SK-N-SH (cell line): ENCODE results near the gene SLIT1. TPM values are rescaled to one million over a fixed set of nuclear protein-coding genes. Genes with fewer than 3 reads are reported as not detected.

ENCODE experiments used
- CTCF ChIA-PET: fragments of 300-600, 350-600 bp; formaldehyde crosslinking; extraction: SDS; loops from one replicate; lab custom pipeline; 2021; lab: Yijun Ruan, JAX
- POLR2A ChIA-PET: fragments of 350-600 bp; sonication (Branson Sonifier 250); formaldehyde crosslinking; extraction: SDS; loops from one replicate; lab custom pipeline; 2020; ENCODE audit warnings: antibody characterized with exemption, inconsistent platforms; lab: Yijun Ruan, JAX
- DNase-seq: peaks from one replicate; pipeline ENCODE4 v3.0.0; 2012
- H2AFZ ChIP-seq: fragments of 200-600 bp; sonication (generic); 2 replicates; pipeline ENCODE4 v1.8.1; 2016; ENCODE audit warnings: antibody characterized with exemption, mild to moderate bottlenecking, low read depth
- H3F3A ChIP-seq: fragments of 200-600 bp; sonication (generic); replicated peaks from 2 replicates; pipeline ENCODE3; 2016; ENCODE audit warnings: antibody characterized with exemption, mild to moderate bottlenecking; ENCODE audit not compliant: insufficient read depth
- H3K27ac ChIP-seq, 2 experiments: fragments of 200-500 bp in 1 of 2; fragments of 200-600 bp in 1 of 2; sonication (Bioruptor generic) in 1 of 2; sonication (generic), shearing (Covaris generic) in 1 of 2; 2 replicates each; pipeline versions ENCODE4 v1.5.1 to v1.6.1; 2014 to 2016; ENCODE audit warnings: low read depth in 2 of 2, inconsistent platforms in 1 of 2, low read length in 1 of 2, mild to moderate bottlenecking in 1 of 2, mixed read lengths in 1 of 2
- H3K27me3 ChIP-seq: fragments of 200-600 bp; sonication (generic), shearing (Covaris generic); 2 replicates; pipeline ENCODE4 v1.6.1; 2016; ENCODE audit warnings: mixed run types; ENCODE audit not compliant: insufficient read depth
- H3K36me3 ChIP-seq, 2 experiments: fragments of 200-500 bp in 1 of 2; fragments of 200-600 bp in 1 of 2; sonication (Bioruptor generic) in 1 of 2; sonication (generic) in 1 of 2; replicated peaks in 1 of 2; 2 replicates each; pipeline versions ENCODE3 to v1.5.1; 2014 to 2016; ENCODE audit warnings: low read length in 1 of 2, mild to moderate bottlenecking in 1 of 2; ENCODE audit not compliant: insufficient read depth in 2 of 2, control insufficient read depth in 1 of 2
- H3K4me1 ChIP-seq, 2 experiments: fragments of 200-500 bp in 1 of 2; fragments of 200-600 bp in 1 of 2; sonication (Bioruptor generic) in 1 of 2; sonication (generic), shearing (Covaris generic) in 1 of 2; 2 replicates each; pipeline versions ENCODE4 v1.5.1 to v1.6.1; 2014 to 2016; ENCODE audit warnings: low read depth in 1 of 2, low read length in 1 of 2, mixed run types in 1 of 2; ENCODE audit not compliant: insufficient read depth in 2 of 2, control insufficient read depth in 1 of 2
- H3K4me2 ChIP-seq: fragments of 200-600 bp; sonication (generic), shearing (Covaris generic); 2 replicates; pipeline ENCODE4 v1.6.1; 2017; ENCODE audit warnings: mixed run types
- H3K4me3 ChIP-seq, 2 experiments: fragments of 200-500 bp in 1 of 2; fragments of 200-600 bp in 1 of 2; sonication (Bioruptor generic) in 1 of 2; sonication (generic), shearing (Covaris generic) in 1 of 2; 2 replicates each; pipeline versions ENCODE4 v1.5.1 to v1.8.1; 2014 to 2016; ENCODE audit warnings: low read depth in 2 of 2, inconsistent platforms in 1 of 2, low read length in 1 of 2, mild to moderate bottlenecking in 1 of 2, mixed read lengths in 1 of 2, moderate library complexity in 1 of 2
- H3K79me2 ChIP-seq: fragments of 200-600 bp; sonication (generic); 2 replicates; pipeline ENCODE4 v1.8.1; 2017; ENCODE audit warnings: mild to moderate bottlenecking; ENCODE audit not compliant: insufficient read depth
- H3K9ac ChIP-seq: fragments of 200-600 bp; sonication (generic); 2 replicates; pipeline ENCODE4 v1.6.1; 2017; ENCODE audit warnings: mixed run types
- H3K9me2 ChIP-seq: fragments of 200-600 bp; sonication (generic); 2 replicates; pipeline ENCODE4 v1.6.1; 2017; ENCODE audit warnings: mixed run types
- H3K9me3 ChIP-seq: fragments of 200-600 bp; sonication (generic); 2 replicates; pipeline ENCODE4 v1.6.1; 2017; ENCODE audit warnings: mixed run types, mild to moderate bottlenecking, moderate library complexity
- H4K20me1 ChIP-seq: fragments of 200-600 bp; sonication (generic); 2 replicates; pipeline ENCODE4 v1.6.1; 2017; ENCODE audit warnings: mild to moderate bottlenecking, mixed run types; ENCODE audit not compliant: insufficient read depth
- EZH2phosphoT487 ChIP-seq: fragments of 200-600 bp; sonication (generic); IDR thresholded peaks from 2 replicates; pipeline ENCODE4 v1.6.1; 2017; ENCODE audit warnings: low read depth, mixed run types, mild to moderate bottlenecking, antibody characterized with exemption, moderate library complexity, borderline replicate concordance
- FOSL2 ChIP-seq: IDR thresholded peaks from 2 replicates; pipeline ENCODE4 v1.4.0; 2012; ENCODE audit warnings: low read depth, mild to moderate bottlenecking, moderate library complexity, borderline replicate concordance
- FOXJ3 ChIP-seq: sonication (generic); formaldehyde crosslinking; IDR thresholded peaks from 2 replicates; pipeline ENCODE4 v1.5.1; 2020; ENCODE audit warnings: mild to moderate bottlenecking, missing genetic modification reagents
- GABPA ChIP-seq: IDR thresholded peaks from 2 replicates; pipeline ENCODE4 v1.4.0; 2012; ENCODE audit warnings: low read depth, mild to moderate bottlenecking
- JUND ChIP-seq: IDR thresholded peaks from 2 replicates; pipeline ENCODE4 v1.4.0; 2012
- MEF2A ChIP-seq: IDR thresholded peaks from 2 replicates; pipeline ENCODE4 v1.4.0; 2012; ENCODE audit warnings: low read depth, borderline replicate concordance
- PBX3 ChIP-seq: IDR thresholded peaks from 2 replicates; pipeline ENCODE4; 2012
- WGBS: methylation state at CpG from one replicate; pipeline ENCODE4 v1.1.6; 2017; ENCODE audit warnings: low lambda C conversion rate; 5-methylcytosine and 5-hydroxymethylcytosine counted together
- polyA plus RNA-seq, 3 experiments: library from polyadenylated mRNA; depleted of rRNA; stranded (reverse); fragments of >200 nt; gene quantifications; 2 replicates each; pipeline ENCODE4 v1.2.3, GENCODE V29; 2012

The SLIT1 gene
- polyA plus RNA-seq, 1 of the 3 experiments (the other 2 are of a cell fraction): 0.05 TPM

GRCh38 chr10:97075421-97075820 lies 110.3 kb downstream of the SLIT1 start:
- Histone ChIP-seq H3K4me2 (no peak overlapping the region), H3F3A (no peaks in the 10 kb centered on the region), H3K9ac (no peak overlapping the region), H3K9me2 (no peaks in the 10 kb centered on the region), H3K79me2 (no peaks in the 10 kb centered on the region), H3K4me1 (peaks cover 0 to 30% of the 10 kb centered on the region in 2 experiments; a peak in 1 of 4 replicates), H4K20me1 (no peaks in the 10 kb centered on the region), H3K27ac (no peak overlapping the region; a peak in 1 of 4 replicates), H3K9me3 (no peaks in the 10 kb centered on the region), H3K36me3 (no peaks in the 10 kb centered on the region), H2AFZ (no peak overlapping the region), H3K4me3 (no peak overlapping the region), H3K27me3 (peaks cover 17% of the 10 kb centered on the region)
- DNase-seq: no peak
- ChIA-PET POLR2A (interaction anchor here (1.0 to 1.1 kb wide), 2 partner anchors 112 to 137 kb away, joined by 3 to 5 read pairs; no protein-coding TSS in a partner anchor), CTCF (interaction anchor here (1.2 to 21.7 kb wide), 11 partner anchors 12 to 160 kb away, joined by 3 to 894 read pairs (median 63); partner anchors contain the start of gene SLIT1)
- TF ChIP-seq JUND (no peak), FOSL2 (no peak), MEF2A (no peak)
- 46% methylated on average over 6 of the region's 7 CpGs for WGBS

- H4K20me1 ChIP-seq: no peaks in the 10 kb centered on the region
- no peak overlapping the region for H3K9ac ChIP-seq
- H3K79me2 ChIP-seq: no peaks in the 10 kb centered on the region
- peak; percentile 76 for DNase-seq
- WGBS: 50% methylated on average over 12 of the region's 15 CpGs
- no peak overlapping the region for H3K4me3 ChIP-seq
- H3K27ac ChIP-seq: peak overlapping the region in 1 of 2 experiments; percentile 48; a peak in 2 of 4 replicates
- H3K9me2 ChIP-seq: no peaks in the 10 kb centered on the region
- no peak overlapping the region for H3K4me2 ChIP-seq
- H3K36me3 ChIP-seq: no peaks in the 10 kb centered on the region
- H3K4me1 ChIP-seq: peaks cover 0 to 30% of the 10 kb centered on the region in 2 experiments; a peak in 1 of 4 replicates
- TF ChIP-seq PBX3 (no peak), FOXJ3 (CRISPR knock-in tag) (peak; percentile 81; the same call in 1 of the 2 replicates), EZH2phosphoT487 (no peak), GABPA (no peak)
- H3K27me3 ChIP-seq: peaks cover 17% of the 10 kb centered on the region
- no peaks in the 10 kb centered on the region for H3F3A ChIP-seq
- CTCF ChIA-PET: interaction anchor here (1.0 to 21.7 kb wide), 16 partner anchors 13 to 161 kb away, joined by 3 to 894 read pairs (median 48); partner anchors contain the start of gene SLIT1
- H2AFZ ChIP-seq: no peak overlapping the region
- POLR2A ChIA-PET: interaction anchor here (1.0 kb wide), 1 partner anchor 113 kb away, joined by 3 read pairs; no protein-coding TSS in a partner anchor
- H3K9me3 ChIP-seq: no peaks in the 10 kb centered on the region
Observed at GRCh38 chr10:97074256-97075145, 111.3 kb downstream of the SLIT1 start.
